ENCODE results near the gene LAD1. TPM values are rescaled to one million over a fixed set of nuclear protein-coding genes. Genes with fewer than 3 reads are reported as not detected.

LAD1 gene
- total and polyA plus RNA-seq, 2 of the 13 experiments (the other 11 are each of a cell fraction or from before 2014, with no cell fraction given) = 10.8 to 65.6 TPM

DNA sequence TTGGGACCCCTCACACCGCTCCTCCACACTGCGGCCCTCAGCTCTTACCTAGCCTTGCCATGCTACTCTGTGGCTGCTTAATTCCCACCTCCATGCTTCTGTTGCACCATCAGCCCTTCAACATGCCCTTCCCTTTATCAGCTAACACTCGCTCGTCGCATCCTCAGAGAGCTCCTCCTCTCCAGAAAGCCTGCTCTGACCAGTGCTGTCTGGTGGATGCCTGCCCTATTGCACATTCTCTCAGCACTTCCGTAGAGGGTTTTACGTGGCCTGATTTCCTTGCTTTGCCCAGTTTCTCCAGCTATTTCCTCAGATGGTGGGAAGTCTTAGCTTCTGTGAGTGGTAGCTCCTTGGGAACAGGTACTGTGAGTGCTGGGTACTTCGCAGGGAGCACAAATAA, 10.3 kb upstream of the LAD1 start:
- Histone ChIP-seq H3K9ac (ENCODE audit: insufficient read depth, low read depth, low read length) (no peak overlapping the region), H3K36me3 (replicated peaks in 1 of 2; ENCODE audit: control insufficient read depth in 1 of 2, insufficient read depth in 2 of 2, low read length in 2 of 2) (no peaks in the 10 kb centered on the region), H2AFZ (ENCODE audit: low read length) (no peak overlapping the region), H3K4me1 (ENCODE audit: insufficient read depth, low read length) (peaks cover 44% of the 10 kb centered on the region), H3K27ac (ENCODE audit: extremely low read length, insufficient read depth, low read length) (no peak overlapping the region), H3K4me2 (ENCODE audit: low read depth, low read length) (no peak overlapping the region), H4K20me1 (ENCODE audit: insufficient read depth, low read length) (no peaks in the 10 kb centered on the region), H3K79me2 (ENCODE audit: insufficient read depth, low read length) (no peaks in the 10 kb centered on the region), H3K9me3 (ENCODE audit: low read length) (no peaks in the 10 kb centered on the region), H3K27me3 (ENCODE audit: control insufficient read depth in 1 of 2, insufficient read depth in 2 of 2, low read length in 2 of 2) (peaks cover 1 to 9% of the 10 kb centered on the region in 2 experiments; a peak in 1 of 5 replicates), H3K4me3 (replicated peaks in 1 of 3; ENCODE audit: insufficient read depth in 1 of 3, low read depth in 2 of 3, low read length in 3 of 3) (no peak overlapping the region)
- ChIA-PET CTCF (ENCODE audit: low intra/inter-chr PET ratio, low total read pairs) (interaction anchor here (1.8 to 5.1 kb wide), 2 partner anchors 12 to 25 kb away, joined by 3 to 65 read pairs; no protein-coding TSS in a partner anchor), POLR2A (no interaction called here)
- FAIRE-seq = no peak
- no peak for ATAC-seq
- TF ChIP-seq, protein P1, sequence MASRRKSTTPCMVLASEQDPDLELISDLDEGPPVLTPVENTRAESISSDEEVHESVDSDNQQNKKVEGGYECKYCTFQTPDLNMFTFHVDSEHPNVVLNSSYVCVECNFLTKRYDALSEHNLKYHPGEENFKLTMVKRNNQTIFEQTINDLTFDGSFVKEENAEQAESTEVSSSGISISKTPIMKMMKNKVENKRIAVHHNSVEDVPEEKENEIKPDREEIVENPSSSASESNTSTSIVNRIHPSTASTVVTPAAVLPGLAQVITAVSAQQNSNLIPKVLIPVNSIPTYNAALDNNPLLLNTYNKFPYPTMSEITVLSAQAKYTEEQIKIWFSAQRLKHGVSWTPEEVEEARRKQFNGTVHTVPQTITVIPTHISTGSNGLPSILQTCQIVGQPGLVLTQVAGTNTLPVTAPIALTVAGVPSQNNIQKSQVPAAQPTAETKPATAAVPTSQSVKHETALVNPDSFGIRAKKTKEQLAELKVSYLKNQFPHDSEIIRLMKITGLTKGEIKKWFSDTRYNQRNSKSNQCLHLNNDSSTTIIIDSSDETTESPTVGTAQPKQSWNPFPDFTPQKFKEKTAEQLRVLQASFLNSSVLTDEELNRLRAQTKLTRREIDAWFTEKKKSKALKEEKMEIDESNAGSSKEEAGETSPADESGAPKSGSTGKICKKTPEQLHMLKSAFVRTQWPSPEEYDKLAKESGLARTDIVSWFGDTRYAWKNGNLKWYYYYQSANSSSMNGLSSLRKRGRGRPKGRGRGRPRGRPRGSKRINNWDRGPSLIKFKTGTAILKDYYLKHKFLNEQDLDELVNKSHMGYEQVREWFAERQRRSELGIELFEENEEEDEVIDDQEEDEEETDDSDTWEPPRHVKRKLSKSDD (CRISPR knock-in tag; IDR thresholded peaks at IDR 0.05; ENCODE audit: low read depth) = no peak
- TF ChIP-seq NCOA2 (CRISPR knock-in tag; IDR thresholded peaks at IDR 0.05) (no peak), TARDBP (CRISPR knock-in tag; IDR thresholded peaks at IDR 0.05) (no peak), KDM3A (CRISPR knock-in tag; IDR thresholded peaks at IDR 0.05; ENCODE audit: low read depth) (no peak), PHF8 (CRISPR knock-in tag; IDR thresholded peaks at IDR 0.05) (no peak), ZBTB20 (CRISPR knock-in tag; IDR thresholded peaks at IDR 0.05; ENCODE audit: borderline replicate concordance, low read depth) (no peak), ZBTB3 (CRISPR knock-in tag; IDR thresholded peaks at IDR 0.05; ENCODE audit: borderline replicate concordance, low read depth) (no peak)
- TF ChIP-seq, protein P2, sequence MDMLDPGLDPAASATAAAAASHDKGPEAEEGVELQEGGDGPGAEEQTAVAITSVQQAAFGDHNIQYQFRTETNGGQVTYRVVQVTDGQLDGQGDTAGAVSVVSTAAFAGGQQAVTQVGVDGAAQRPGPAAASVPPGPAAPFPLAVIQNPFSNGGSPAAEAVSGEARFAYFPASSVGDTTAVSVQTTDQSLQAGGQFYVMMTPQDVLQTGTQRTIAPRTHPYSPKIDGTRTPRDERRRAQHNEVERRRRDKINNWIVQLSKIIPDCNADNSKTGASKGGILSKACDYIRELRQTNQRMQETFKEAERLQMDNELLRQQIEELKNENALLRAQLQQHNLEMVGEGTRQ (IDR thresholded peaks at IDR 0.05; ENCODE audit: low read depth, low read length) = no peak
- TF ChIP-seq, protein P2 (CRISPR knock-in tag; IDR thresholded peaks at IDR 0.05; ENCODE audit: borderline replicate concordance) = no peak
- intact Hi-C loops (cut with micrococcal nuclease; ENCODE audit: unreplicated experiment) = no loop called here
- no peak for DNase-seq (ENCODE audit: low spot score)
- BruUV-seq (replicated peaks) = no TSS peak
- 67% methylated on average over 8 of the region's 8 CpGs for WGBS (ENCODE audit: low lambda C conversion rate)
- in situ Hi-C loops (cut with HindIII; ENCODE audit: extremely low pct_ligation_motif_present, low pct_unique_long_range_greater_than_20kb) = no loop called here

All from HepG2 (cell line).